Endothelial cell of umbilical vein (primary cell): ENCODE results near the gene RAB44. TPM values are rescaled to one million over a fixed set of nuclear protein-coding genes. Genes with fewer than 3 reads are reported as not detected.

ENCODE experiments used
- BruUV-seq: library from RNA; stranded (reverse); fragments of 400-500 nt; replicated peaks from 2 replicates; lab custom pipeline; 2021; lab: Mats Ljungman, UMichigan
- CTCF ChIA-PET: fragments of 300-600, 350-600 bp; sonication (Branson Sonifier 250); formaldehyde crosslinking; loops from one replicate; lab custom pipeline; 2021; ENCODE audit warnings: antibody characterized with exemption, inconsistent platforms; lab: Charles Lee
- POLR2A ChIA-PET: fragments of 300-600, 350-600 bp; sonication (Branson Sonifier 250); formaldehyde crosslinking; loops from one replicate; lab custom pipeline; 2021; ENCODE audit warnings: antibody characterized with exemption, inconsistent platforms; lab: Charles Lee
- DNase-seq: peaks from one replicate; pipeline ENCODE4 v3.0.0-alpha.2; 2011; ENCODE audit warnings: low read depth, low spot score
- FAIRE-seq: peaks from 2 replicates; lab custom pipeline; 2011; peaks lifted over from hg19 to GRCh38; lab: Jason Lieb, UNC
- H2AFZ ChIP-seq: 2 replicates; pipeline ENCODE4 v1.6.0; 2012; ENCODE audit warnings: low read depth, low read length, control low read depth, inconsistent platforms
- H3K27ac ChIP-seq: 2 replicates; pipeline ENCODE4 v1.5.1; 2011; ENCODE audit warnings: low read depth, mild to moderate bottlenecking, control low read depth, low read length, moderate library complexity; ENCODE audit not compliant: insufficient read depth
- H3K27me3 ChIP-seq, 2 experiments: 2 replicates each; pipeline versions ENCODE4 v1.6.0 to v1.6.1; 2011; ENCODE audit warnings: low read length in 2 of 2, mixed read lengths in 1 of 2; ENCODE audit not compliant: control insufficient read depth in 2 of 2, insufficient read depth in 2 of 2
- H3K36me3 ChIP-seq, 2 experiments: 2 replicates in 1 of 2; 3 replicates in 1 of 2; pipeline ENCODE4 v1.5.1; 2011; ENCODE audit warnings: low read length in 2 of 2, mild to moderate bottlenecking in 1 of 2, moderate library complexity in 1 of 2; ENCODE audit not compliant: control insufficient read depth in 2 of 2, insufficient read depth in 2 of 2; ENCODE audit errors: extremely low read depth in 1 of 2
- H3K4me1 ChIP-seq: 3 replicates; pipeline ENCODE4 v1.5.1; 2011; ENCODE audit warnings: mild to moderate bottlenecking, low read length; ENCODE audit not compliant: control insufficient read depth, insufficient read depth; ENCODE audit errors: extremely low read depth
- H3K4me2 ChIP-seq: 2 replicates; pipeline ENCODE4 v1.6.1; 2011; ENCODE audit warnings: low read length, control low read depth, mixed read lengths; ENCODE audit not compliant: insufficient read depth
- H3K4me3 ChIP-seq, 3 experiments: fragments of 200-600 bp in 1 of 3; sonication (generic), shearing (Covaris generic) in 1 of 3; replicated peaks in 1 of 3; 2 replicates each; pipeline ENCODE4 v1.5.1; 2011 to 2016; ENCODE audit warnings: control low read depth in 3 of 3, low read length in 3 of 3, mild to moderate bottlenecking in 2 of 3, inconsistent platforms in 1 of 3, low read depth in 1 of 3, moderate library complexity in 1 of 3; ENCODE audit not compliant: insufficient read depth in 1 of 3
- H3K79me2 ChIP-seq: 2 replicates; pipeline ENCODE4 v1.6.0; 2012; ENCODE audit warnings: low read length, inconsistent platforms; ENCODE audit not compliant: control insufficient read depth, insufficient read depth
- H3K9ac ChIP-seq: replicated peaks from 2 replicates; pipeline ENCODE3; 2011; ENCODE audit warnings: low read length, control low read depth; ENCODE audit not compliant: insufficient read depth; ENCODE audit errors: extremely low read depth
- H3K9me1 ChIP-seq: replicated peaks from 3 replicates; pipeline ENCODE4 v1.6.0; 2011; ENCODE audit warnings: mild to moderate bottlenecking, low read length; ENCODE audit not compliant: control insufficient read depth, insufficient read depth; ENCODE audit errors: extremely low read depth
- H3K9me3 ChIP-seq: replicated peaks from 2 replicates; pipeline ENCODE4 v1.5.1; 2012; ENCODE audit warnings: low read length, inconsistent platforms; ENCODE audit not compliant: control insufficient read depth, insufficient read depth
- H4K20me1 ChIP-seq: replicated peaks from 2 replicates; pipeline ENCODE3; 2011; ENCODE audit warnings: mild to moderate bottlenecking, low read length; ENCODE audit not compliant: control insufficient read depth, insufficient read depth; ENCODE audit errors: extremely low read depth
- EZH2 ChIP-seq: IDR thresholded peaks from 2 replicates; pipeline ENCODE4 v1.6.1; 2012; ENCODE audit warnings: borderline replicate concordance, low read depth, mild to moderate bottlenecking, moderate library complexity, low read length, inconsistent platforms; ENCODE audit not compliant: severe bottlenecking
- FOS ChIP-seq: IDR thresholded peaks from 2 replicates; pipeline ENCODE4 v1.6.1; 2011; ENCODE audit warnings: mild to moderate bottlenecking, low read length, moderate library complexity, borderline replicate concordance; ENCODE audit not compliant: insufficient read depth
- GATA2 ChIP-seq: IDR thresholded peaks from 2 replicates; pipeline ENCODE4 v1.7.0; 2011; ENCODE audit warnings: low read depth, mild to moderate bottlenecking, moderate library complexity, mixed read lengths, low read length; ENCODE audit not compliant: insufficient read length, insufficient read depth
- JUN ChIP-seq: IDR thresholded peaks from 2 replicates; pipeline ENCODE4 v1.6.1; 2011; ENCODE audit warnings: borderline replicate concordance, low read depth; ENCODE audit not compliant: insufficient read length, insufficient read depth
- MAX ChIP-seq: IDR thresholded peaks from 2 replicates; pipeline ENCODE4 v1.6.1; 2011; ENCODE audit not compliant: insufficient read depth, insufficient read length
- MYC ChIP-seq: IDR thresholded peaks from one replicate; pipeline ENCODE4 v1.6.1; 2011; ENCODE audit warnings: mild to moderate bottlenecking, low read depth, low read length
- POLR2A ChIP-seq: IDR thresholded peaks from 2 replicates; pipeline ENCODE4 v1.6.1; 2012; ENCODE audit warnings: low read depth, mild to moderate bottlenecking, control low read depth, low read length
- POLR2AphosphoS5 ChIP-seq: IDR thresholded peaks from 2 replicates; pipeline ENCODE4 v1.6.1; 2012; ENCODE audit warnings: low read depth, mild to moderate bottlenecking, control low read depth, low read length, moderate library complexity; ENCODE audit not compliant: insufficient read depth
- dilution Hi-C: fragments of 300-500 bp; cut with MboI; formaldehyde crosslinking; loops from one replicate; pipeline ENCODE4 v1.15.0; 2019; ENCODE audit warnings: low sequenced_read_pairs; ENCODE audit not compliant: extremely low pct_ligation_motif_present
- intact Hi-C: fragments of 100-400 bp; cut with micrococcal nuclease; formaldehyde crosslinking; loops from one replicate; pipeline ENCODE4 v1.10.0; 2022
- polyA plus RNA-seq, 4 experiments: library from polyadenylated mRNA; depleted of rRNA in 3 of 4; stranded (reverse) in 3 of 4; unstranded in 1 of 4; fragments of >200 nt; gene quantifications; 2 replicates each; pipeline versions ENCODE4 v1.2.1 to v1.2.3, GENCODE V29; 2011 to 2012; ENCODE audit warnings: missing spikeins in 1 of 4
- total RNA-seq: library from RNA; stranded (reverse); gene quantifications from 2 replicates; pipeline ENCODE4 v1.2.3, GENCODE V29; 2021
- TF ChIP-seq, protein P1 (sequence below), 2 donors: IDR thresholded peaks; 1 replicate in 1 of 2; 2 replicates in 1 of 2; pipeline ENCODE4 v1.5.1; 2011; ENCODE audit warnings: low read length in 2 of 2, mild to moderate bottlenecking in 2 of 2, moderate library complexity in 2 of 2, control low read depth in 1 of 2, inconsistent platforms in 1 of 2, low read depth in 1 of 2; ENCODE audit not compliant: insufficient read depth in 1 of 2; ENCODE audit errors: extremely low read depth in 1 of 2

RAB44 gene
- total and polyA plus RNA-seq, 2 donors (not counting 3 experiments of a cell fraction or from before 2014, with no cell fraction given) = 0.03 to 0.11 TPM

GRCh38 chr6:36686668-36687513 lies 10.7 kb upstream of the RAB44 start:
- no peak overlapping the region for H2AFZ ChIP-seq
- dilution Hi-C loops (loop anchor here (10.0 kb wide), 1 partner anchor 72 kb away; no protein-coding TSS in a partner anchor), intact Hi-C loops (no loop called here)
- no peaks in the 10 kb centered on the region for H3K27me3 ChIP-seq
- H3K4me2 ChIP-seq = no peak overlapping the region
- ChIA-PET POLR2A (interaction anchor here (0.6 to 1.5 kb wide), 3 partner anchors 8 to 72 kb away, joined by 3 to 4 read pairs (median 3); partner anchors contain the start of gene CDKN1A), CTCF (interaction anchor here (1.8 kb wide), 1 partner anchor 72 kb away, joined by 5 read pairs; no protein-coding TSS in a partner anchor)
- H3K9ac ChIP-seq = no peak overlapping the region
- FAIRE-seq (no peak), DNase-seq (no peak)
- no peaks in the 10 kb centered on the region for H4K20me1 ChIP-seq
- no TSS peak for BruUV-seq
- peaks cover 25% of the 10 kb centered on the region for H3K79me2 ChIP-seq
- no peaks in the 10 kb centered on the region for H3K9me1 ChIP-seq
- H3K36me3 ChIP-seq = peaks cover 28 to 29% of the 10 kb centered on the region in 2 experiments
- no peaks in the 10 kb centered on the region for H3K9me3 ChIP-seq
- no peak overlapping the region for H3K4me3 ChIP-seq
- no peak overlapping the region for H3K27ac ChIP-seq
- H3K4me1 ChIP-seq = peaks cover 12% of the 10 kb centered on the region
- TF ChIP-seq POLR2A = no peak
- TF ChIP-seq GATA2 = no peak
- no peak for TF ChIP-seq MAX
- TF ChIP-seq JUN = no peak
- no peak for TF ChIP-seq MYC
- TF ChIP-seq, protein P1, sequence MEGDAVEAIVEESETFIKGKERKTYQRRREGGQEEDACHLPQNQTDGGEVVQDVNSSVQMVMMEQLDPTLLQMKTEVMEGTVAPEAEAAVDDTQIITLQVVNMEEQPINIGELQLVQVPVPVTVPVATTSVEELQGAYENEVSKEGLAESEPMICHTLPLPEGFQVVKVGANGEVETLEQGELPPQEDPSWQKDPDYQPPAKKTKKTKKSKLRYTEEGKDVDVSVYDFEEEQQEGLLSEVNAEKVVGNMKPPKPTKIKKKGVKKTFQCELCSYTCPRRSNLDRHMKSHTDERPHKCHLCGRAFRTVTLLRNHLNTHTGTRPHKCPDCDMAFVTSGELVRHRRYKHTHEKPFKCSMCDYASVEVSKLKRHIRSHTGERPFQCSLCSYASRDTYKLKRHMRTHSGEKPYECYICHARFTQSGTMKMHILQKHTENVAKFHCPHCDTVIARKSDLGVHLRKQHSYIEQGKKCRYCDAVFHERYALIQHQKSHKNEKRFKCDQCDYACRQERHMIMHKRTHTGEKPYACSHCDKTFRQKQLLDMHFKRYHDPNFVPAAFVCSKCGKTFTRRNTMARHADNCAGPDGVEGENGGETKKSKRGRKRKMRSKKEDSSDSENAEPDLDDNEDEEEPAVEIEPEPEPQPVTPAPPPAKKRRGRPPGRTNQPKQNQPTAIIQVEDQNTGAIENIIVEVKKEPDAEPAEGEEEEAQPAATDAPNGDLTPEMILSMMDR (IDR thresholded peaks at IDR 0.05; ENCODE audit: extremely low read depth in 1 of 2, insufficient read depth in 1 of 2, low read depth in 1 of 2, low read length in 2 of 2) = no peak
- no peak for TF ChIP-seq FOS
- no peak for TF ChIP-seq EZH2
- no peak for TF ChIP-seq POLR2AphosphoS5
